IMR-90 (cell line): ENCODE measurements around the gene PRKCH. TPM values are rescaled to one million over a fixed set of nuclear protein-coding genes. Genes with fewer than 3 reads are reported as not detected.

Experiments
- ATAC-seq: fragments of 200-7000 bp; cut with Tn5 transposase; 2 replicates; pipeline ENCODE4 v1.9.1; 2020; ENCODE audit warnings: low read depth, mild to moderate bottlenecking, moderate library complexity
- BruUV-seq: library from RNA; stranded (reverse); fragments of 400-500 nt; replicated peaks from 2 replicates; lab custom pipeline; 2021; lab: Mats Ljungman, UMichigan
- CTCF ChIA-PET: fragments of 300-600 bp; formaldehyde crosslinking; extraction: SDS; loops from one replicate; lab custom pipeline; 2021; ENCODE audit warnings: antibody characterized with exemption; lab: Yijun Ruan, JAX
- POLR2A ChIA-PET: fragments of 300-600 bp; sonication (Branson Sonifier 250); formaldehyde crosslinking; loops from one replicate; lab custom pipeline; 2022; ENCODE audit warnings: antibody characterized with exemption; ENCODE audit not compliant: unreplicated experiment; lab: Charles Lee
- DNase-seq: peaks from one replicate; pipeline ENCODE4 v3.0.0; 2013
- H2AFZ ChIP-seq: replicated peaks from 2 replicates; pipeline ENCODE3; 2013; ENCODE audit warnings: low read length, mild to moderate bottlenecking; ENCODE audit not compliant: poor library complexity
- H2AK5ac ChIP-seq: 2 replicates; pipeline ENCODE4 v1.6.1; 2013; ENCODE audit warnings: low read depth, low read length, inconsistent platforms
- H2AK9ac ChIP-seq: replicated peaks from 2 replicates; pipeline ENCODE3; 2013; ENCODE audit warnings: mild to moderate bottlenecking, low read depth, low read length, moderate library complexity; ENCODE audit not compliant: poor library complexity
- H2BK120ac ChIP-seq: 2 replicates; pipeline ENCODE4 v1.6.1; 2013; ENCODE audit warnings: low read depth, low read length, inconsistent platforms
- H2BK15ac ChIP-seq: 3 replicates; pipeline ENCODE4 v1.6.1; 2013; ENCODE audit warnings: low read depth, low read length, inconsistent platforms
- H2BK20ac ChIP-seq: 2 replicates; pipeline ENCODE4 v1.6.1; 2013; ENCODE audit warnings: low read depth, mild to moderate bottlenecking, inconsistent platforms, low read length, moderate library complexity
- H2BK5ac ChIP-seq: 2 replicates; pipeline ENCODE4 v1.6.1; 2013; ENCODE audit warnings: mild to moderate bottlenecking, low read depth, low read length, inconsistent platforms; ENCODE audit not compliant: poor library complexity, severe bottlenecking
- H3K14ac ChIP-seq: replicated peaks from 2 replicates; pipeline ENCODE4 v1.6.1; 2013; ENCODE audit warnings: low read depth, low read length, inconsistent platforms
- H3K18ac ChIP-seq: 2 replicates; pipeline ENCODE4 v1.6.1; 2013; ENCODE audit warnings: low read depth, low read length, control low read depth
- H3K23ac ChIP-seq: 2 replicates; pipeline ENCODE4 v1.6.1; 2013; ENCODE audit warnings: low read depth, low read length, inconsistent platforms
- H3K27ac ChIP-seq: 2 replicates; pipeline ENCODE4 v1.5.1; 2013; ENCODE audit warnings: mild to moderate bottlenecking, control low read depth, low read length; ENCODE audit not compliant: insufficient read depth
- H3K27me3 ChIP-seq: 2 replicates; pipeline ENCODE4 v1.6.1; 2013; ENCODE audit warnings: low read length; ENCODE audit not compliant: control insufficient read depth, insufficient read depth
- H3K36me3 ChIP-seq: 2 replicates; pipeline ENCODE4 v1.6.1; 2013; ENCODE audit warnings: low read length, mixed read lengths; ENCODE audit not compliant: control insufficient read depth, insufficient read depth
- H3K4ac ChIP-seq: 2 replicates; pipeline ENCODE4 v1.6.1; 2013; ENCODE audit warnings: low read depth, low read length, inconsistent platforms
- H3K4me1 ChIP-seq: 2 replicates; pipeline ENCODE4 v1.6.1; 2013; ENCODE audit warnings: low read length, mixed read lengths; ENCODE audit not compliant: control insufficient read depth, insufficient read depth
- H3K4me2 ChIP-seq: 2 replicates; pipeline ENCODE4 v1.6.1; 2013; ENCODE audit warnings: low read depth, mild to moderate bottlenecking, control low read depth, low read length, moderate library complexity
- H3K4me3 ChIP-seq: 2 replicates; pipeline ENCODE4 v1.5.1; 2013; ENCODE audit warnings: low read depth, mild to moderate bottlenecking, control low read depth, low read length, moderate library complexity; ENCODE audit not compliant: insufficient read depth
- H3K56ac ChIP-seq: 2 replicates; pipeline ENCODE4 v1.6.1; 2013; ENCODE audit warnings: low read length, inconsistent platforms; ENCODE audit not compliant: insufficient read depth; ENCODE audit errors: extremely low read depth
- H3K79me1 ChIP-seq, 2 experiments: 2 replicates each; pipeline ENCODE4 v1.6.1; 2013; ENCODE audit warnings: low read length in 2 of 2, inconsistent platforms in 1 of 2, low read depth in 1 of 2
- H3K9ac ChIP-seq: 2 replicates; pipeline ENCODE4 v1.6.1; 2013; ENCODE audit warnings: low read depth, low read length, control low read depth
- H3K9me1 ChIP-seq: 2 replicates; pipeline ENCODE4 v1.6.1; 2013; ENCODE audit warnings: low read length, inconsistent platforms; ENCODE audit not compliant: insufficient read depth
- H3K9me3 ChIP-seq: 2 replicates; pipeline ENCODE4 v1.6.1; 2013; ENCODE audit warnings: low read length; ENCODE audit not compliant: control insufficient read depth, insufficient read depth
- H4K20me1 ChIP-seq: 2 replicates; pipeline ENCODE4 v1.6.1; 2013; ENCODE audit warnings: low read length, inconsistent platforms; ENCODE audit not compliant: insufficient read depth
- H4K5ac ChIP-seq: 2 replicates; pipeline ENCODE4 v1.6.1; 2013; ENCODE audit warnings: mild to moderate bottlenecking, low read depth, low read length, control low read depth
- H4K8ac ChIP-seq, 2 experiments: 2 replicates each; pipeline ENCODE4 v1.6.1; 2013; ENCODE audit warnings: low read depth in 2 of 2, low read length in 2 of 2, control low read depth in 1 of 2, inconsistent platforms in 1 of 2
- H4K91ac ChIP-seq: 2 replicates; pipeline ENCODE4 v1.6.1; 2013; ENCODE audit warnings: low read depth, low read length, inconsistent platforms; ENCODE audit not compliant: insufficient read depth
- CEBPB ChIP-seq: IDR thresholded peaks from 2 replicates; pipeline ENCODE4 v1.6.1; 2012; ENCODE audit warnings: low read depth, low read length, improper control_type of control experiment
- POLR2A ChIP-seq: IDR thresholded peaks from 2 replicates; pipeline ENCODE4 v1.6.1; 2012; ENCODE audit warnings: mild to moderate bottlenecking, low read depth, low read length
- WGBS, 2 experiments: methylation state at CpG; one replicate each; pipeline versions ENCODE4 v1.1.5 to v1.1.7; 2013; ENCODE audit warnings: missing lambda C conversion rate in 2 of 2; ENCODE audit not compliant: insufficient read length in 1 of 2; ENCODE audit errors: extremely low coverage in 2 of 2; 5-methylcytosine and 5-hydroxymethylcytosine counted together
- dilution Hi-C: fragments of 300-500 bp; cut with HindIII; formaldehyde crosslinking; loops from one replicate; pipeline ENCODE4 v1.14.3; 2018; ENCODE audit warnings: low sequenced_read_pairs; ENCODE audit not compliant: unreplicated experiment
- in situ Hi-C: fragments of 300-500 bp; cut with MboI; formaldehyde crosslinking; loops from 3 replicates; pipeline ENCODE4 v1.14.3; 2019; ENCODE audit warnings: low sequenced_read_pairs, inconsistent platforms, mixed read lengths
- intact Hi-C: fragments of 100-400 bp; cut with micrococcal nuclease; formaldehyde crosslinking; loops from 2 replicates; pipeline ENCODE4 v1.10.0; 2022
- polyA plus RNA-seq, 3 experiments: library from polyadenylated mRNA; depleted of rRNA; stranded (reverse); fragments of >200 nt; gene quantifications; 2 replicates each; pipeline ENCODE4 v1.2.3, GENCODE V29; 2012; ENCODE audit warnings: low replicate concordance in 1 of 3
- total RNA-seq: library from RNA; depleted of rRNA; stranded (reverse); fragments of >200 nt; gene quantifications from 2 replicates; pipeline ENCODE4 v1.2.3, GENCODE V29; 2012
- TF ChIP-seq, protein P1 (sequence below): fragments of 150-350 bp; IDR thresholded peaks from 2 replicates; pipeline ENCODE4 v1.6.1; 2016; ENCODE audit warnings: low read depth, mild to moderate bottlenecking, low read length, moderate library complexity, borderline replicate concordance

Gene PRKCH
- total and polyA plus RNA-seq, 2 of the 4 experiments (the other 2 are of a cell fraction): 1.6 to 2.3 TPM

DNA sequence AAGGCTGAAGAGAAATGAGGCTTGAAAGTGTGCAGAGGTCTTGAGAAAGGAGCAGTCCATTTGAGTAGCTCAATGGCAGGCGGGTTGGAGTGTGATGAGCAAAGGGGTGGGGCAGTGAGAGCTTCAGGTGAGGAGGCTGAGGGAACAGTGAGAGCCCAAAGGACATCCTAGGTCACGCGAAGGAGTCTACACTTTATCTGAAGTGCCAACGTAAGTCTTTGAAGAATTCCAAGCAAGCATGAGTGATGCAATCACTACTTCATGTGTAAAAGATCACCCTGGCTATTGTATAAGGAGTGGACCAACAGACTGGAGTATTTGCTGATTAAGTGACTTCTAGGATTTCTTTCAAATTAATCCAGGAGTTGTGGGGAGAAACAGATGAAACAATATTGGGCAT lies 214.1 kb downstream of the PRKCH start:
- Histone ChIP-seq H2AK9ac (no peak overlapping the region), H3K14ac (peak overlapping the region; percentile 82), H4K20me1 (no peaks in the 10 kb centered on the region), H3K4ac (peak overlapping the region; percentile 54), H3K9ac (no peak overlapping the region), H3K4me2 (no peak overlapping the region), H2AK5ac (peak overlapping the region; percentile 81), H2BK15ac (peak overlapping the region; percentile 80), H3K36me3 (no peaks in the 10 kb centered on the region), H3K18ac (peak overlapping the region; percentile 42), H4K91ac (peak overlapping the region; percentile 31; the same call in 1 of the 2 replicates), H3K23ac (no peak overlapping the region), H3K27ac (no peak overlapping the region), H4K8ac (peak overlapping the region; percentile 23 to 60; a peak in 3 of 4 replicates), H3K9me1 (peaks cover 22% of the 10 kb centered on the region), H4K5ac (peak overlapping the region; percentile 25; the same call in 1 of the 2 replicates), H3K27me3 (no peaks in the 10 kb centered on the region), H2BK5ac (peak overlapping the region; percentile 14), H2BK120ac (peak overlapping the region; percentile 50; the same call in 1 of the 2 replicates), H3K4me1 (peaks cover 31% of the 10 kb centered on the region), H3K56ac (no peak overlapping the region), H2BK20ac (peak overlapping the region; percentile 45), H3K79me1 (peaks cover 3 to 9% of the 10 kb centered on the region in 2 experiments; a peak in 1 of 4 replicates), H3K4me3 (no peak overlapping the region), H3K9me3 (no peaks in the 10 kb centered on the region), H2AFZ (no peak overlapping the region)
- POLR2A ChIA-PET: no interaction called here
- no TSS peak for BruUV-seq
- TF ChIP-seq POLR2A (no peak), CEBPB (peak; percentile 78)
- TF ChIP-seq, protein P1, sequence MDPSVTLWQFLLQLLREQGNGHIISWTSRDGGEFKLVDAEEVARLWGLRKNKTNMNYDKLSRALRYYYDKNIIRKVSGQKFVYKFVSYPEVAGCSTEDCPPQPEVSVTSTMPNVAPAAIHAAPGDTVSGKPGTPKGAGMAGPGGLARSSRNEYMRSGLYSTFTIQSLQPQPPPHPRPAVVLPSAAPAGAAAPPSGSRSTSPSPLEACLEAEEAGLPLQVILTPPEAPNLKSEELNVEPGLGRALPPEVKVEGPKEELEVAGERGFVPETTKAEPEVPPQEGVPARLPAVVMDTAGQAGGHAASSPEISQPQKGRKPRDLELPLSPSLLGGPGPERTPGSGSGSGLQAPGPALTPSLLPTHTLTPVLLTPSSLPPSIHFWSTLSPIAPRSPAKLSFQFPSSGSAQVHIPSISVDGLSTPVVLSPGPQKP: no peak
- CTCF ChIA-PET: no interaction called here
- ATAC-seq (no peak), DNase-seq (no peak)
- dilution Hi-C loops (no loop called here), in situ Hi-C loops (no loop called here), intact Hi-C loops (no loop called here)
- WGBS, 2 experiments: 97% methylated on average over 4 of the region's 4 CpGs; no CpG with 5 or more reads in 1 of the 2 experiments
